ENCODE results near the gene LRP8. TPM values are rescaled to one million over a fixed set of nuclear protein-coding genes. Genes with fewer than 3 reads are reported as not detected.

Gene LRP8
- total and polyA plus RNA-seq, 7 experiments from 2014 or later: 0.64 to 45.8 (median 4.7) TPM

GRCh38 chr1:53330819-53331218 is 2.9 kb upstream of the LRP8 start:
- Histone ChIP-seq H3K4me3 (ENCODE audit: low read length) (no peak overlapping the region), H3K27ac (ENCODE audit: low read depth, low read length) (no peak overlapping the region), H3K27me3 (ENCODE audit: control insufficient read depth in 2 of 2, insufficient read depth in 2 of 2, low read length in 2 of 2) (no peaks in the 10 kb centered on the region), H3K36me3 (ENCODE audit: control insufficient read depth in 2 of 3, insufficient read depth in 3 of 3, low read length in 3 of 3) (peaks cover 0 to 4% (median 0%) of the 10 kb centered on the region in 3 experiments), H3K4me1 (ENCODE audit: control insufficient read depth in 2 of 2, insufficient read depth in 2 of 2, low read length in 2 of 2) (peaks cover 5 to 12% of the 10 kb centered on the region in 2 donors), H3K9me3 (ENCODE audit: control insufficient read depth in 2 of 3, low read length in 3 of 3) (no peaks in the 10 kb centered on the region)
- intact Hi-C loops (cut with micrococcal nuclease): no loop called here
- peaks cover 0 to 1% (median 0%) of the 10 kb centered on the region in 11 donors for H3K9me3 Mint-ChIP-seq
- H3K36me3 Mint-ChIP-seq: peaks cover 0 to 13% (median 0%) of the 10 kb centered on the region in 5 donors
- ATAC-seq (no peak), DNase-seq (no peak)
- H3K27ac Mint-ChIP-seq: peak overlapping the region in 2 of 9 donors; percentile 24 to 82
- ChIA-PET POLR2A (no interaction called here), CTCF (no interaction called here)
- peak overlapping the region in 1 of 10 donors; percentile 23 for H3K4me3 Mint-ChIP-seq
- no peaks in the 10 kb centered on the region for H3K27me3 Mint-ChIP-seq
- H3K4me1 Mint-ChIP-seq: peaks cover 9 to 40% (median 14%) of the 10 kb centered on the region in 7 donors

GRCh38 chr1:53328541-53329499 is 950 bp upstream of the LRP8 start:
- CTCF ChIA-PET: no interaction called here
- Histone ChIP-seq H3K36me3 (ENCODE audit: control insufficient read depth in 2 of 3, insufficient read depth in 3 of 3, low read length in 3 of 3) (peaks cover 0 to 4% (median 0%) of the 10 kb centered on the region in 3 experiments), H3K9me3 (ENCODE audit: control insufficient read depth in 2 of 3, low read length in 3 of 3) (no peaks in the 10 kb centered on the region), H3K27me3 (ENCODE audit: control insufficient read depth in 2 of 2, insufficient read depth in 2 of 2, low read length in 2 of 2) (no peaks in the 10 kb centered on the region), H3K4me3 (ENCODE audit: low read length) (peak overlapping the region; percentile 59), H3K27ac (ENCODE audit: low read depth, low read length) (peak overlapping the region; percentile 30), H3K4me1 (ENCODE audit: control insufficient read depth in 2 of 2, insufficient read depth in 2 of 2, low read length in 2 of 2) (peaks cover 5 to 14% of the 10 kb centered on the region in 2 donors)
- intact Hi-C loops (cut with micrococcal nuclease): loop anchor here (1.0 to 10.0 kb wide), 10 partner anchors 37 to 1436 kb away; partner anchors contain the start of genes BTF3L4 (in 2 of the 2), NDC1 (in 2 of the 2), TXNDC12 (in 2 of the 2) and CPT2 (in 1 of the 2)
- DNase-seq: peak in 1 of 9 donors; percentile 9
- no peaks in the 10 kb centered on the region for H3K27me3 Mint-ChIP-seq
- POLR2A ChIA-PET: no interaction called here
- H3K27ac Mint-ChIP-seq: peak overlapping the region in 6 of 9 donors; percentile 38 to 99 (median 58)
- ATAC-seq: no peak
- peaks cover 0 to 12% (median 0%) of the 10 kb centered on the region in 5 donors for H3K36me3 Mint-ChIP-seq
- H3K4me1 Mint-ChIP-seq: peaks cover 4 to 42% (median 12%) of the 10 kb centered on the region in 7 donors
- peak overlapping the region; percentile 85 to 100 (median 93) for H3K4me3 Mint-ChIP-seq
- H3K9me3 Mint-ChIP-seq: peaks cover 0 to 1% (median 0%) of the 10 kb centered on the region in 11 donors

GRCh38 chr1:53327182-53327913 is 522 bp downstream of the LRP8 start:
- ChIA-PET POLR2A (interaction anchor here (0.6 kb wide), 1 partner anchor 107 kb away, joined by 3 read pairs; the partner anchor contains the start of gene CZIB), CTCF (no interaction called here)
- Mint-ChIP-seq H3K27me3 (no peaks in the 10 kb centered on the region), H3K9me3 (peaks cover 0 to 1% (median 0%) of the 10 kb centered on the region in 11 donors), H3K4me3 (peak overlapping the region; percentile 92 to 98 (median 94)), H3K36me3 (peaks cover 0 to 12% (median 0%) of the 10 kb centered on the region in 5 donors), H3K4me1 (peaks cover 6 to 48% (median 12%) of the 10 kb centered on the region in 7 donors), H3K27ac (peak overlapping the region; percentile 47 to 96 (median 71))
- intact Hi-C loops (cut with micrococcal nuclease): loop anchor here (1.0 to 10.0 kb wide), 11 partner anchors 33 to 1270 kb away; partner anchors contain the start of genes BTF3L4 (in 2 of the 2), LRRC42 (in 2 of the 2), TXNDC12 (in 2 of the 2) and CPT2 (in 1 of the 2)
- Histone ChIP-seq H3K36me3 (ENCODE audit: control insufficient read depth in 2 of 3, insufficient read depth in 3 of 3, low read length in 3 of 3) (peaks cover 0 to 4% (median 0%) of the 10 kb centered on the region in 3 experiments), H3K4me1 (ENCODE audit: control insufficient read depth in 2 of 2, insufficient read depth in 2 of 2, low read length in 2 of 2) (peaks cover 5 to 14% of the 10 kb centered on the region in 2 donors), H3K27me3 (ENCODE audit: control insufficient read depth in 2 of 2, insufficient read depth in 2 of 2, low read length in 2 of 2) (no peaks in the 10 kb centered on the region), H3K27ac (ENCODE audit: low read depth, low read length) (peak overlapping the region; percentile 56), H3K9me3 (ENCODE audit: control insufficient read depth in 2 of 3, low read length in 3 of 3) (no peaks in the 10 kb centered on the region), H3K4me3 (ENCODE audit: low read length) (peak overlapping the region; percentile 88)
- peak; percentile 26 to 62 (median 52) for DNase-seq
- peak; percentile 11 for ATAC-seq

GRCh38 chr1:53326598-53327181 is 1.2 kb downstream of the LRP8 start:
- ChIA-PET CTCF (interaction anchor here (0.8 kb wide), 1 partner anchor 48 kb away, joined by 3 read pairs; no protein-coding TSS in a partner anchor), POLR2A (interaction anchor here (0.6 to 1.0 kb wide), 2 partner anchors 41 to 106 kb away, joined by 3 to 7 read pairs; partner anchors contain the start of gene CZIB)
- peaks cover 0 to 15% (median 0%) of the 10 kb centered on the region in 5 donors for H3K36me3 Mint-ChIP-seq
- H3K4me1 Mint-ChIP-seq: peaks cover 6 to 52% (median 12%) of the 10 kb centered on the region in 7 donors
- peaks cover 0 to 1% (median 0%) of the 10 kb centered on the region in 11 donors for H3K9me3 Mint-ChIP-seq
- ATAC-seq (peak; percentile 12), DNase-seq (peak in 5 of 9 donors; percentile 11 to 53 (median 19))
- peak overlapping the region; percentile 88 for H3K4me3 ChIP-seq (ENCODE audit: low read length)
- H3K27me3 ChIP-seq (ENCODE audit: control insufficient read depth in 2 of 2, insufficient read depth in 2 of 2, low read length in 2 of 2): no peaks in the 10 kb centered on the region
- H3K4me3 Mint-ChIP-seq: peak overlapping the region; percentile 92 to 98 (median 94)
- no peaks in the 10 kb centered on the region for H3K27me3 Mint-ChIP-seq
- intact Hi-C loops (cut with micrococcal nuclease): loop anchor here (1.0 to 10.0 kb wide), 18 partner anchors 32 to 1438 kb away; partner anchors contain the start of genes BTF3L4 (in 2 of the 2), LRRC42 (in 2 of the 2), TCEANC2 (in 2 of the 2) and TMEM59 (in 2 of the 2)
- H3K36me3 ChIP-seq (ENCODE audit: control insufficient read depth in 2 of 3, insufficient read depth in 3 of 3, low read length in 3 of 3): peaks cover 0 to 4% (median 0%) of the 10 kb centered on the region in 3 experiments
- H3K27ac ChIP-seq (ENCODE audit: low read depth, low read length): peak overlapping the region; percentile 56
- H3K27ac Mint-ChIP-seq: peak overlapping the region in 8 of 9 donors; percentile 47 to 96 (median 78)
- H3K9me3 ChIP-seq (ENCODE audit: control insufficient read depth in 2 of 3, low read length in 3 of 3): no peaks in the 10 kb centered on the region
- H3K4me1 ChIP-seq (ENCODE audit: control insufficient read depth in 2 of 2, insufficient read depth in 2 of 2, low read length in 2 of 2): peaks cover 5 to 14% of the 10 kb centered on the region in 2 donors

- H3K36me3 ChIP-seq (ENCODE audit: control insufficient read depth in 2 of 3, insufficient read depth in 3 of 3, low read length in 3 of 3): peaks cover 0 to 4% (median 0%) of the 10 kb centered on the region in 3 experiments
- DNase-seq: peak; percentile 70 to 96 (median 79)
- peak; percentile 93 for ATAC-seq
- Mint-ChIP-seq H3K27ac (peak overlapping the region; percentile 15 to 96 (median 73)), H3K4me1 (peaks cover 6 to 52% (median 12%) of the 10 kb centered on the region in 7 donors), H3K36me3 (peaks cover 0 to 15% (median 0%) of the 10 kb centered on the region in 5 donors), H3K27me3 (no peaks in the 10 kb centered on the region), H3K4me3 (peak overlapping the region; percentile 89 to 98 (median 94)), H3K9me3 (peaks cover 0 to 1% (median 0%) of the 10 kb centered on the region in 11 donors)
- peak overlapping the region; percentile 88 for H3K4me3 ChIP-seq (ENCODE audit: low read length)
- ChIA-PET CTCF (interaction anchor here (0.8 kb wide), 1 partner anchor 48 kb away, joined by 3 read pairs; no protein-coding TSS in a partner anchor), POLR2A (interaction anchor here (1.0 kb wide), 1 partner anchor 42 kb away, joined by 7 read pairs; no protein-coding TSS in a partner anchor)
- no peaks in the 10 kb centered on the region for H3K9me3 ChIP-seq (ENCODE audit: control insufficient read depth in 2 of 3, low read length in 3 of 3)
- intact Hi-C loops (cut with micrococcal nuclease): loop anchor here (1.0 to 10.0 kb wide), 16 partner anchors 31 to 1438 kb away; partner anchors contain the start of genes BTF3L4 (in 2 of the 2), LRRC42 (in 2 of the 2), TCEANC2 (in 2 of the 2) and TMEM59 (in 2 of the 2)
- H3K27me3 ChIP-seq (ENCODE audit: control insufficient read depth in 2 of 2, insufficient read depth in 2 of 2, low read length in 2 of 2): no peaks in the 10 kb centered on the region
- peak overlapping the region; percentile 56 for H3K27ac ChIP-seq (ENCODE audit: low read depth, low read length)
- H3K4me1 ChIP-seq (ENCODE audit: control insufficient read depth in 2 of 2, insufficient read depth in 2 of 2, low read length in 2 of 2): peaks cover 5 to 14% of the 10 kb centered on the region in 2 donors
Observed at GRCh38 chr1:53326088-53326597, 1.7 kb downstream of the LRP8 start.

Measured in naive thymus-derived CD4-positive, alpha-beta T cell (primary cell).